ENCODE measurements around the gene DUS4L.

DNA sequence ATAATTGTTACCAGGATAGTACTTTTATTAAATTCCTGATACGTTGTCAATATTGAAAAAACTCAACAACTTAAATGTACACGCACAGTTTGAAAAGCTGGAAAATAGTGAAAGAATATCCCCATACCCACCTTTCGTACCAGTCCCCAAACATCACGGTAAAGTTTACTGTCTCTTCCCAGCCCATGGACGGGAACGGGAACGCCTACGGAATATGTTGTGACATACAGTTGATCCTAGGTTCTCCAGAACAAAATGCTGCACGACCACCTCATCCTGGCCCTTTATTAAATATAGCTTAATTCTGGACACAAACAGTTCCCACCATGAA lies 15.7 kb downstream of the DUS4L start:
- no peak for TF ChIP-seq EP300 (IDR thresholded peaks at IDR 0.05; ENCODE audit: borderline replicate concordance)
- TF ChIP-seq YY1 (IDR thresholded peaks at IDR 0.05; ENCODE audit: low read depth) = no peak
- TF ChIP-seq CREB1 (IDR thresholded peaks at IDR 0.05; ENCODE audit: low read depth) = no peak
- TF ChIP-seq NFIC (IDR thresholded peaks at IDR 0.05) = no peak
- no peak for TF ChIP-seq TCF12 (IDR thresholded peaks at IDR 0.05; ENCODE audit: low read depth)
- TF ChIP-seq, protein P1, sequence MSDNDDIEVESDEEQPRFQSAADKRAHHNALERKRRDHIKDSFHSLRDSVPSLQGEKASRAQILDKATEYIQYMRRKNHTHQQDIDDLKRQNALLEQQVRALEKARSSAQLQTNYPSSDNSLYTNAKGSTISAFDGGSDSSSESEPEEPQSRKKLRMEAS (IDR thresholded peaks at IDR 0.05) = no peak
- TF ChIP-seq, protein P2, sequence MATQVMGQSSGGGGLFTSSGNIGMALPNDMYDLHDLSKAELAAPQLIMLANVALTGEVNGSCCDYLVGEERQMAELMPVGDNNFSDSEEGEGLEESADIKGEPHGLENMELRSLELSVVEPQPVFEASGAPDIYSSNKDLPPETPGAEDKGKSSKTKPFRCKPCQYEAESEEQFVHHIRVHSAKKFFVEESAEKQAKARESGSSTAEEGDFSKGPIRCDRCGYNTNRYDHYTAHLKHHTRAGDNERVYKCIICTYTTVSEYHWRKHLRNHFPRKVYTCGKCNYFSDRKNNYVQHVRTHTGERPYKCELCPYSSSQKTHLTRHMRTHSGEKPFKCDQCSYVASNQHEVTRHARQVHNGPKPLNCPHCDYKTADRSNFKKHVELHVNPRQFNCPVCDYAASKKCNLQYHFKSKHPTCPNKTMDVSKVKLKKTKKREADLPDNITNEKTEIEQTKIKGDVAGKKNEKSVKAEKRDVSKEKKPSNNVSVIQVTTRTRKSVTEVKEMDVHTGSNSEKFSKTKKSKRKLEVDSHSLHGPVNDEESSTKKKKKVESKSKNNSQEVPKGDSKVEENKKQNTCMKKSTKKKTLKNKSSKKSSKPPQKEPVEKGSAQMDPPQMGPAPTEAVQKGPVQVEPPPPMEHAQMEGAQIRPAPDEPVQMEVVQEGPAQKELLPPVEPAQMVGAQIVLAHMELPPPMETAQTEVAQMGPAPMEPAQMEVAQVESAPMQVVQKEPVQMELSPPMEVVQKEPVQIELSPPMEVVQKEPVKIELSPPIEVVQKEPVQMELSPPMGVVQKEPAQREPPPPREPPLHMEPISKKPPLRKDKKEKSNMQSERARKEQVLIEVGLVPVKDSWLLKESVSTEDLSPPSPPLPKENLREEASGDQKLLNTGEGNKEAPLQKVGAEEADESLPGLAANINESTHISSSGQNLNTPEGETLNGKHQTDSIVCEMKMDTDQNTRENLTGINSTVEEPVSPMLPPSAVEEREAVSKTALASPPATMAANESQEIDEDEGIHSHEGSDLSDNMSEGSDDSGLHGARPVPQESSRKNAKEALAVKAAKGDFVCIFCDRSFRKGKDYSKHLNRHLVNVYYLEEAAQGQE (IDR thresholded peaks at IDR 0.05; ENCODE audit: low read depth) = no peak
